A673 (cell line): Measurements from ENCODE around the gene RUNX2.

ENCODE experiments used
- CTCF ChIP-seq: fragments of 300-800, 200-600 bp; sonication (generic); conservative IDR thresholded peaks from 2 replicates; pipeline ENCODE4 v1.5.1; 2017; ENCODE audit warnings: low read depth, mild to moderate bottlenecking, antibody characterized with exemption, low read length, moderate library complexity, mixed read lengths
- EZH2 ChIP-seq: fragments of 200-600 bp; sonication (generic); IDR thresholded peaks from 2 replicates; pipeline ENCODE4 v1.6.1; 2017; ENCODE audit warnings: borderline replicate concordance, low read depth, mild to moderate bottlenecking, mixed read lengths, antibody characterized with exemption, low read length; ENCODE audit not compliant: poor library complexity, severe bottlenecking

GRCh38 chr6:45637056-45637455, 308.9 kb downstream of the RUNX2 start:
- TF ChIP-seq CTCF (no peak), EZH2 (no peak)
